ENCODE results near the gene GPR137.

Gene GPR137

DNA sequence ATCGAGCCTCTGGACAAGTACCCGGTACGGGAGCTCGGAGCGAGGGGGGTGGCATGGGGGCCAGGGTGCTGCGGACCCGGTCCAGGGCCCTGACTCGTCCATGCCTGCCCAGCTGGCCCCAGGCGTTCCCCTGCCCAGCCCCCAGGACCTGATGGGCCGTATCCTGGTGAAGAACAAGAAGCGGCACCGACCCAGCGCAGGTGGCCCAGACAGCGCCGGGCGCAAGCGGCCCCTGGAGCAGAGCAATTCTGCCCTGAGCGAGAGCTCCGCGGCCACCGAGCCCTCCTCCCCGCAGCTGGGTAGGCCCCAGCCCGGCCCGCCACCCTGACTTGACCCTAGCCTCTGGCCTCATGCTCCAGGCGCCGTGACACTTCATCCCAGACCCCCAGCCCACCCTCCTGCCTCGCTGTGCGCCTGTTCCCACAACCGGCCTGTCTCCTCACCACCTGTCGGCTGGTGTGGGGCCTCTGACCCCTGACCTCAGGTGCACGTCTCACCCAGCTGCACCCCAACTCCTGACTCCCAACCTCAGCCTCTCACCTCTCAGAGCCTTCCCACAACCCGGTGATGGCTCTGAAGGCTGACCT lies 26.6 kb upstream of the GPR137 start:
- Histone ChIP-seq H3K36me3 (ENCODE audit: control insufficient read depth, insufficient read depth, low read length) (peaks cover 96% of the 10 kb centered on the region), H3K4me3 (ENCODE audit: low read depth, low read length) (no peak overlapping the region), H3K9ac (ENCODE audit: low read depth, low read length) (no peak overlapping the region), H3K27ac (ENCODE audit: low read depth, low read length) (no peak overlapping the region), H3K27me3 (ENCODE audit: control insufficient read depth, insufficient read depth, low read length) (no peaks in the 10 kb centered on the region), H3K4me1 (ENCODE audit: control insufficient read depth, insufficient read depth, low read length) (no peaks in the 10 kb centered on the region), H3K9me3 (ENCODE audit: control insufficient read depth, insufficient read depth, low read length) (no peaks in the 10 kb centered on the region)

DNA sequence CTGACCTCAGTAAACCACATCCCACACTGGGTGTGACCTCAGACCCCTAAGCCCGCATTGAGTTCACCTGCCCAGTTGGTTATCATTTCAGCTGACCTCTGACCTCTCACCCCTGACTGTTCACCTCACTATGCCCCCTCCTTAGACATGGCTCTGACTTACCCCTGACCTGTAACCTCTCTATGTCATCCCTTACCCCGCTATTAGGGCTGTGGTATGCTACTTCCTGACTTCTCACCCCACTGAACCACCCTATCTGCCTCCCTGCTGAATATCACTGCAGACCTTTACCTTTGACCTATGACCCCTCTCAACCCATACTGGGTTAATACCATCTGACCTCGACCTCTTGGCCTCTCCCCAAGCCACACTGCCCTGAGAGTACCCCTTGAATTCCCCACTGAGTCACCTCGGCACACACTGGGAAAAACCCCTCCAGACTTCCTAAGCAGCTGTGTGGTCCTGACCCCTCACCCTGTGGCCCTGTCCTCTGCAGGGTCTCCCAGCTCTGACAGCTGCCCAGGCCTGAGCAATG lies 26.0 kb upstream of the GPR137 start:
- H3K4me1 ChIP-seq (ENCODE audit: control insufficient read depth, insufficient read depth, low read length): no peaks in the 10 kb centered on the region
- H3K4me3 ChIP-seq (ENCODE audit: low read depth, low read length): no peak overlapping the region
- H3K36me3 ChIP-seq (ENCODE audit: control insufficient read depth, insufficient read depth, low read length): peaks cover 97% of the 10 kb centered on the region
- H3K27me3 ChIP-seq (ENCODE audit: control insufficient read depth, insufficient read depth, low read length): no peaks in the 10 kb centered on the region
- no peak overlapping the region for H3K27ac ChIP-seq (ENCODE audit: low read depth, low read length)
- no peaks in the 10 kb centered on the region for H3K9me3 ChIP-seq (ENCODE audit: control insufficient read depth, insufficient read depth, low read length)
- no peak overlapping the region for H3K9ac ChIP-seq (ENCODE audit: low read depth, low read length)

- no peak overlapping the region for H3K9ac ChIP-seq (ENCODE audit: low read depth, low read length)
- no peak overlapping the region for H3K27ac ChIP-seq (ENCODE audit: low read depth, low read length)
- no peak overlapping the region for H3K4me3 ChIP-seq (ENCODE audit: low read depth, low read length)
- H3K27me3 ChIP-seq (ENCODE audit: control insufficient read depth, insufficient read depth, low read length): no peaks in the 10 kb centered on the region
- H3K9me3 ChIP-seq (ENCODE audit: control insufficient read depth, insufficient read depth, low read length): no peaks in the 10 kb centered on the region
- peaks cover 93% of the 10 kb centered on the region for H3K36me3 ChIP-seq (ENCODE audit: control insufficient read depth, insufficient read depth, low read length)
- no peaks in the 10 kb centered on the region for H3K4me1 ChIP-seq (ENCODE audit: control insufficient read depth, insufficient read depth, low read length)
These were observed 25.4 kb upstream of the GPR137 start for GRCh38 chr11:64260147-64260708.

GRCh38 chr11:64261556-64262080 lies 24.0 kb upstream of the GPR137 start:
- H3K27ac ChIP-seq (ENCODE audit: low read depth, low read length): no peak overlapping the region
- H3K9me3 ChIP-seq (ENCODE audit: control insufficient read depth, insufficient read depth, low read length): no peaks in the 10 kb centered on the region
- H3K4me3 ChIP-seq (ENCODE audit: low read depth, low read length): no peak overlapping the region
- H3K36me3 ChIP-seq (ENCODE audit: control insufficient read depth, insufficient read depth, low read length): peaks cover 92% of the 10 kb centered on the region
- no peak overlapping the region for H3K9ac ChIP-seq (ENCODE audit: low read depth, low read length)
- H3K27me3 ChIP-seq (ENCODE audit: control insufficient read depth, insufficient read depth, low read length): no peaks in the 10 kb centered on the region
- no peaks in the 10 kb centered on the region for H3K4me1 ChIP-seq (ENCODE audit: control insufficient read depth, insufficient read depth, low read length)

GRCh38 chr11:64262271-64263002 lies 23.2 kb upstream of the GPR137 start:
- Histone ChIP-seq H3K36me3 (ENCODE audit: control insufficient read depth, insufficient read depth, low read length) (peaks cover 86% of the 10 kb centered on the region), H3K27ac (ENCODE audit: low read depth, low read length) (no peak overlapping the region), H3K4me3 (ENCODE audit: low read depth, low read length) (no peak overlapping the region), H3K9ac (ENCODE audit: low read depth, low read length) (no peak overlapping the region), H3K9me3 (ENCODE audit: control insufficient read depth, insufficient read depth, low read length) (no peaks in the 10 kb centered on the region), H3K4me1 (ENCODE audit: control insufficient read depth, insufficient read depth, low read length) (no peaks in the 10 kb centered on the region), H3K27me3 (ENCODE audit: control insufficient read depth, insufficient read depth, low read length) (no peaks in the 10 kb centered on the region)

GRCh38 chr11:64263021-64263946 lies 22.4 kb upstream of the GPR137 start:
- Histone ChIP-seq H3K4me3 (ENCODE audit: low read depth, low read length) (no peak overlapping the region), H3K36me3 (ENCODE audit: control insufficient read depth, insufficient read depth, low read length) (peaks cover 85% of the 10 kb centered on the region)

GRCh38 chr11:64263947-64264317 lies 21.7 kb upstream of the GPR137 start:
- no peak overlapping the region for H3K9ac ChIP-seq (ENCODE audit: low read depth, low read length)
- H3K36me3 ChIP-seq (ENCODE audit: control insufficient read depth, insufficient read depth, low read length): peaks cover 83% of the 10 kb centered on the region
- no peaks in the 10 kb centered on the region for H3K9me3 ChIP-seq (ENCODE audit: control insufficient read depth, insufficient read depth, low read length)
- H3K4me3 ChIP-seq (ENCODE audit: low read depth, low read length): no peak overlapping the region
- peaks cover 7% of the 10 kb centered on the region for H3K4me1 ChIP-seq (ENCODE audit: control insufficient read depth, insufficient read depth, low read length)
- H3K27me3 ChIP-seq (ENCODE audit: control insufficient read depth, insufficient read depth, low read length): no peaks in the 10 kb centered on the region
- H3K27ac ChIP-seq (ENCODE audit: low read depth, low read length): no peak overlapping the region

More at GRCh38 chr11:64263021-64263946, 22.4 kb upstream of the GPR137 start:
- Histone ChIP-seq H3K27me3 (ENCODE audit: control insufficient read depth, insufficient read depth, low read length) (no peaks in the 10 kb centered on the region), H3K9ac (ENCODE audit: low read depth, low read length) (no peak overlapping the region), H3K27ac (ENCODE audit: low read depth, low read length) (no peak overlapping the region), H3K9me3 (ENCODE audit: control insufficient read depth, insufficient read depth, low read length) (no peaks in the 10 kb centered on the region), H3K4me1 (ENCODE audit: control insufficient read depth, insufficient read depth, low read length) (peaks cover under 1% of the 10 kb centered on the region)

GRCh38 chr11:64264371-64264852 lies 21.2 kb upstream of the GPR137 start:
- Histone ChIP-seq H3K36me3 (ENCODE audit: control insufficient read depth, insufficient read depth, low read length) (peaks cover 78% of the 10 kb centered on the region), H3K4me3 (ENCODE audit: low read depth, low read length) (no peak overlapping the region), H3K27ac (ENCODE audit: low read depth, low read length) (no peak overlapping the region), H3K9me3 (ENCODE audit: control insufficient read depth, insufficient read depth, low read length) (no peaks in the 10 kb centered on the region), H3K9ac (ENCODE audit: low read depth, low read length) (no peak overlapping the region), H3K27me3 (ENCODE audit: control insufficient read depth, insufficient read depth, low read length) (no peaks in the 10 kb centered on the region), H3K4me1 (ENCODE audit: control insufficient read depth, insufficient read depth, low read length) (peaks cover 8% of the 10 kb centered on the region)

DNA sequence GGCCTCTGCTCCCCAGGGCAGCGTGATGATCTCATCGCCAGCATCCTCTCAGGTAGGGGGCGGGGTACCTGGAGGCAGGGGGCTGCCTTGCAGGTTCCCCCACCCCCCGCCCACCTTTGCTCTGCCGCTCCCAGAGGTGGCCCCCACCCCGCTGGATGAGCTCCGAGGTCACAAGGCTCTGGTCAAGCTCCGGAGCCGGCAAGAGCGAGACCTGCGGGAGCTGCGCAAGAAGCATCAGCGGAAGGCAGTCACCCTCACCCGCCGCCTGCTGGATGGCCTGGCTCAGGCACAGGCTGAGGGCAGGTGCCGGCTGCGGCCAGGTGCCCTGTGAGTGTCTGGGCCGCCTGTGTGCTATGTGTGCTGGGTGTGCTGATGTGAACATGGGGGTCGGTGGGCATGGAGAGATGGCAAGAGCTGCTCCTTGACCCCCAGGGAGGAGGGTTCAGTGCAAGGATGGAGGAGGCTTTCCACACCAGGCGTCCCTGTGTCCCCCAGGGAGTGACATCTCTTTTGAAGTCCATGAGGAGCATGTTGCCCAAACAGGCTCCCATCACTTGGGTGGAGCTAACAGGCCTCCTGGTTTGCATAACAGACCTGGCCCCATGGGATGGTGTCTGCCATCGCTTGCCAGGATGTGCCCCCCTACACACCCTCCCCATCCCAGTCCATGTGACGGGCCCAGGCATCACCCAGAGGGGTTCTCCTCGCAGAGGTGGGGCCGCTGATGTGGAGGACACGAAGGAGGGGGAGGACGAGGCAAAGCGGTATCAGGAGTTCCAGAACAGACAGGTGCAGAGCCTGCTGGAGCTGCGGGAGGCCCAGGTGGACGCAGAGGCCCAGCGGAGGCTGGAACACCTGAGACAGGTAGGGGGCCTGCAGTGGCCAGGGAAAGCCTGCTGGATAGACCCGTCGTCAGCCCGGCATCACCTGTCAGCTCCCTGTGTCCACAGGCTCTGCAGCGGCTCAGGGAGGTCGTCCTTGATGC lies 20.2 kb upstream of the GPR137 start:
- Histone ChIP-seq H3K27ac (ENCODE audit: low read depth, low read length) (no peak overlapping the region), H3K27me3 (ENCODE audit: control insufficient read depth, insufficient read depth, low read length) (no peaks in the 10 kb centered on the region), H3K9me3 (ENCODE audit: control insufficient read depth, insufficient read depth, low read length) (no peaks in the 10 kb centered on the region), H3K36me3 (ENCODE audit: control insufficient read depth, insufficient read depth, low read length) (peaks cover 68% of the 10 kb centered on the region), H3K4me3 (ENCODE audit: low read depth, low read length) (no peak overlapping the region), H3K4me1 (ENCODE audit: control insufficient read depth, insufficient read depth, low read length) (peaks cover 8% of the 10 kb centered on the region), H3K9ac (ENCODE audit: low read depth, low read length) (no peak overlapping the region)
